GM21360 (cell line): ENCODE data around the gene FBXW5.
A peak's percentile ranks its signal among the peaks of the same experiment; 100 is the strongest.

Experiments used
- ATAC-seq: cut with Tn5 transposase; IDR thresholded peaks from one replicate; pipeline ENCODE4 v1.9.1; 2021; ENCODE audit warnings: mild to moderate bottlenecking, moderate library complexity; ENCODE audit not compliant: unreplicated experiment

The FBXW5 gene

DNA sequence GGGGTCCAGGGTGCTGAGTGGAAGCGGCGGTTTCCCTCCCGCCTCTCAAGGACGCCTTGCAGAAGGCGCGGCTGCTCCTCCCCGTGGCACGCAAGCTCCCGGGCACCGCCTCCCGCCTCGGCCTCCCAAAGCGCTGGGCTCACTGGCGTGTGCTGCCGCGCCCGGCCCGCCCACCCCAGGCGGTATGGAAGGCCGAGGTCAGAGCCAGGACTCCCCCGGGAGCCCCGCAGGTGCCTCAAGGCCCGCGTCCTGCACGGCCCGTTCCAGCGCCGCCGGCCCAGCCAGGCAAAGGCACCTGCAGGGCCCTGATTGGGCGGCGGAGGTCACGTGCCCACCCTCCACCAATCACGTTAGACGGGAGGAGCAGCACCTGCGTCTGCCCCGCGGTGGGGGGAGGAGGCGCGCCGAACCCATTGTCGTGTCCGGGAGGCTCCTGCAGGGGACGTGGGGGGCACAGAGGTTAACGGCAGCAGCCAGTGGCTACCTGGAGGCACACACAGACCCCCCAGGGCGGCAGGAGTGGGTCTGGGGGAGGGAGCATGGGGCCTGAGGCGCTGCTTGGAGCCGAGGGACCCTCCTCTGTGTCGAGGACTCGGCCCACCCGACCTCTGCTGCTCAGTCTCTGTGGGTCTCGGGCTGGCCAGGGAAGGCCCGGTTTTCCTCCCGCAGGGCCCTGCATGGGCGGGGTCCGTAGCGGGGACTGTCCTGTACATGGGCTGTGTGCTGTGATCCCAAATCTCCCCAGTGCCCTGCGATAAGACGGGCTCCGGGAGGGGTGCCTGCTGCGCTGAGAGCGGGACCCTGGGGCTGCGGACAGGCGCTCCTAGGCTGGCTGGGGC lies 5.5 kb upstream of the FBXW5 start:
- peak; percentile 73 for ATAC-seq

DNA sequence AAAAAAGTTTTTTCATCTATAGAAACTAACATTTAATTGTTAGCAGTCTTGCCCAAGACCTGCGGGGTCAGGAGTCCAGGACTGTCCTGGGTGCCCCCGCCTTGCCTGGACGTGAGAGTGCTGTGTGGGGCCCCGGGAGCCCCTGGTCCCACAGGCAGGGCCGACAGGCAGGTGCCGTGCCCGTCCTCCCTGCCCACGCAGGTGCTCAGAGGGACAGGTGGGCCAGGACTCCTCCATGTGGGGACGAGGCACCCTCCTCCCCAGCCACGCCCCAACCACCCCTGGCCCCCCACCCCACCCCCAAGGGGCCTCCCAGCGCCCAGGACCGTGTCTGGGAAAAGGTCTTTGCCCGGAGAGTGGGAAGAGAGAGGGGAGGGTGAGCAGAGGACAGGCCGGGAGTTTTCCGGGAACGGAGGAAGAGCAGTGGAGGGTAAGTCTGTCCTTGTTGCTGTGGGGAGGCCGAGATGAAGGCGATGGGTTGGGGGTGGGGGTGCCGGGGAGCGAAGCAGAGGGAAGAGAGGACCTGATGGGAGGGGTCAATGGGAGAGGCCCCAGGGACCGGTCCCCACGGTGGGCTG lies 4.8 kb upstream of the FBXW5 start:
- ATAC-seq: no peak

- ATAC-seq: no peak
These were observed 3.5 kb upstream of the FBXW5 start for GRCh38 chr9:136947955-136948510.

- no peak for ATAC-seq
These were observed 2.7 kb upstream of the FBXW5 start for GRCh38 chr9:136947028-136947891.

DNA sequence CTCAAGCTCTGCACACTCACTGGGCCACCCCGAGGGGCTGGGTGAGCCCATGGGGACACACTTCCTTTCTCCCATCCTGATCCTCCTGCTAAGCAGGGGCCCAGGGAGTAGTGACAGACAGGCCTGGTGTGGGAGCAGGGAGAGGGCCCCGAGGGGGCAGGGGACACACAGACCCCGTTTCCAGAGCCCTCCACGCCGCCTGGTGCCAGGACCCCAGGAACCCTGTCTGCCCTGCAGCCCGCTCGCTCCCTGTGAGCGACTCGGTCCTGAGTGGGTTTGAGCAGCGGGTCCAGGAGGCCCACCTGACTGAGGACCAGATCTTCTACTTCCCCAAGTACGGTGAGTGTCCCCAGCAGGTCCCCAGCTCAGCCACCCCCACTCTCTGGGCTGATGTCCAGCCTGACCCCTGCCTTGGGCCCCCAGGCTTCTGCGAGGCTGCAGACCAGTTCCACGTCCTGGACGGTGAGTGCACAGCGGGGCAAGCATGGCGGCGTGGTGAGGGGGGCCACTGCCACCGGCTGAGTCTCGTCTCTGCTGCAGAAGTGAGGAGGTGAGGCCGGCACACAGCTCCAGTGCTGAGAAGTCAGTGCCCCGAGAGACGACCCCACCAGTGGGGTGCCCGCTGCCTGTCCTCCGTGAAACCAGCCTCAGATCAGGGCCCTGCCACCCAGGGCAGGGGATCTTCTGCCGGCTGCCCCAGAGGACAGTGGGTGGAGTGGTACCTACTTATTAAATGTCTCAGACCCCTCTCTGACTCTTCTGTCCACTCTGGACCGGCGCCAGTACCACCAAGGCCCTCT lies 1.9 kb upstream of the FBXW5 start:
- no peak for ATAC-seq

DNA sequence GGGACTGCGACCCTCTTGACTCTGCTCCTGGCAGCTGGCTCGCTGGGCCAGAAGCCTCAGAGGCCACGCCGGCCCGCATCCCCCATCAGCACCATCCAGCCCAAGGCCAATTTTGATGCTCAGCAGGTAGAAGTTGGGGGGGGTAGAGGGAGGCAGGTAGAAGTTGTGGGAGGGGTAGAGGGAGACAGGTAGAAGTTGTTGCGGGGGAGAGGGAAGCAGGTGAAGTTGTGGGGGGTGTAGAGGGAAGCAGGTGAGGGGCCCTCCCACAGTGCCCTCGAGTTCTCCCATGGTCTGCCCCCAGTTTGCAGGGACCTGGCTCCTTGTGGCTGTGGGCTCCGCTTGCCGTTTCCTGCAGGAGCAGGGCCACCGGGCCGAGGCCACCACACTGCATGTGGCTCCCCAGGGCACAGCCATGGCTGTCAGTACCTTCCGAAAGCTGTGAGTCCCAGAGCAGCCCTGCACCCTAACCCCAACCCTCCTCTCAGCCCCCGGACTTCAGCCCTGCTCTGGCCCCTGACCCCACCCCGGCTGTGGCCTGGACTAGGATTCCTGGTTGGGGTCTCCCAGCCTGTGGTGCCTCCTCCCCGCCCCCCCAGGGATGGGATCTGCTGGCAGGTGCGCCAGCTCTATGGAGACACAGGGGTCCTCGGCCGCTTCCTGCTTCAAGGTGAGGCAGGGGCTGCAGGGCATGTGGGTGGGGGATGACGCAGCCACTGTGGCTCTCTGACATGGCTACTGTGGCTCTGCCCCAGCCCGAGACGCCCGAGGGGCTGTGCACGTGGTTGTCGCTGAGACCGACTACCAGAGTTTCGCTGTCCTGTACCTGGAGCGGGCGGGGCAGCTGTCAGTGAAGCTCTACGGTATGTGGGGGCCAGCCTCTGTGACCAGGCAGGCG lies 1.0 kb upstream of the FBXW5 start:
- no peak for ATAC-seq

- peak; percentile 42 for ATAC-seq
These were observed 373 bp downstream of the FBXW5 start for GRCh38 chr9:136944212-136944518.

- peak; percentile 10 for ATAC-seq
These were observed 987 bp downstream of the FBXW5 start for GRCh38 chr9:136943291-136944211.

- no peak for ATAC-seq
These were observed 1.7 kb downstream of the FBXW5 start for GRCh38 chr9:136942881-136943230.

DNA sequence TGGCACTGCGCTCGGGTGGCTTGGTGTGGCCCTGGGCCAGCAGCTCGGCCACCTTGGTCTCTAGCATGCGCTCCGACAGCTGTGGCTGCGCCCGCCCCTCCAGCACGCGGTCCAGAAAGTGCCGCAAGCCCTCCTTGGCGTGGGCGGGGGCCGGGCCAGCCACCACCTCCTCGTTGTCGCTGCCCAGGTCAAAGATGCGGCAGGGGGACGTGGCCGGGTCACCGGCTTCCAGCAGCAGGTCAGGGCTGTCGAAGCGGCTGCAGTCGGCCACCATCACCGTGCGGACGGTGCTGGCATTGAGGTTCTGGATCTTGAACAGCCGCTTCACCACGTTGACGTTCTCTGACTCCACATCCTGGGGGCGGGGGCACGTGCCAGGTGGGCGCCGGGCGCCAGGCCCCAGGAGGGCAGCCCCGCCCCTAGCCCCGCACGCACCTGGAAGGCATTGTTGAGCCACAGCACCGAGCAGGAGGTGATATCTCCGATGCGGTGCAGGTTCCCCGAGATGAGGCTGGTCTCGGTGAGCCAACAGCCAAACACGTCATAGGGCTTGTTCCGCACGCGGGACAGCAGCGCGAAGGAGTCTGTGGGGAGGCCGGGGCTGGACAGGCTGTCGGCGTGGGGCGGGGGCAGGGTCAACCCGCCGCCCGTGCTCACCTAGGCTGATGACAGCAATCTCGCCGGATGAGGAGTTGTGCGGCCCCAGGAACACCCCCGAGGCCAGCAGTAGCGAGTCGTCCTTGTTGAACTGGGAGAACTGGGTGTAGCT lies 2.2 kb downstream of the FBXW5 start:
- ATAC-seq: no peak

DNA sequence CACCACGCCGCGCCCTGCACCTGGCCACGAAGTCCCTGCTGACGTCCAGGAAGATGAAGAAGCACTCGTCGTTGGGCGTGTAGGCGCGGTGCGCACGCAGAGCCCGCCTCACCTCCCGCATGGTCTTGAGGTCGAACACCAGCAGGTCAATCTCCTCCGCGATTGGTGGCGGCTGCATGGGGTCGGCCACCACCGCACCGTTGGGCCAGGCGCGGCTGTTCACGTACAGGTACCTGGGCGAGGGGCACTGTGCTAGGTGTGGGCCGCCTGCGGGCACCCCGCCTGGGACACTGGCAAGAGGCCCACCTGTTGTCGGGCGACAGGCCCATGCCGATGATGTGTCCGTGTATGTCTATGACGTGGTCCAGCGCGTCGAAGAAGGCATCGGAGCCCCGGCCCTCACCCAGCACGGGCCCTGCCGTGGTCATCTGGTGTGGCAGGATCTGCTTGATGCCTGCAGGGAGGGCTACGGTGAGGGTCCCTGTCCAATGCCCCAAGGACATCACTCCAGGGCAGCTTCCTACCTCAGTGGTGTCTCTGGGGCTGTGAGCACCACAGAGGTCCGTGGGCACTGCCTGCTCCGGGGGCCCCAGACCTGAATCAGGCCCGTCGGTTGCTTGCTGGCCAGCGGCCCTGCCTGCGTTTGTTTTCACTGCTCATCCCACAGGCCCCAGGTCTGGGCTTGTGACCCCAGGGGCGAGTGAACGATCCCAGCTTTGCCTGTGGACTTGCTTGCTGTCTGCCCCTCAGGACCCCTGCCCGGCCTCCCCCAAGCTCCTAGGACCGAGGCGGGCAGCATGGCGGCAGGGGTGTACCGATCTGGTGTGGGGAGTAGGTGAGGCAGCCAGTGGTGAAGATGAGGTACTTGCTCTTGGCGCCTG lies 3.1 kb downstream of the FBXW5 start:
- no peak for ATAC-seq

- no peak for ATAC-seq
These were observed 3.9 kb downstream of the FBXW5 start for GRCh38 chr9:136940526-136941230.

- no peak for ATAC-seq
These were observed 4.5 kb downstream of the FBXW5 start for GRCh38 chr9:136939996-136940525.

DNA sequence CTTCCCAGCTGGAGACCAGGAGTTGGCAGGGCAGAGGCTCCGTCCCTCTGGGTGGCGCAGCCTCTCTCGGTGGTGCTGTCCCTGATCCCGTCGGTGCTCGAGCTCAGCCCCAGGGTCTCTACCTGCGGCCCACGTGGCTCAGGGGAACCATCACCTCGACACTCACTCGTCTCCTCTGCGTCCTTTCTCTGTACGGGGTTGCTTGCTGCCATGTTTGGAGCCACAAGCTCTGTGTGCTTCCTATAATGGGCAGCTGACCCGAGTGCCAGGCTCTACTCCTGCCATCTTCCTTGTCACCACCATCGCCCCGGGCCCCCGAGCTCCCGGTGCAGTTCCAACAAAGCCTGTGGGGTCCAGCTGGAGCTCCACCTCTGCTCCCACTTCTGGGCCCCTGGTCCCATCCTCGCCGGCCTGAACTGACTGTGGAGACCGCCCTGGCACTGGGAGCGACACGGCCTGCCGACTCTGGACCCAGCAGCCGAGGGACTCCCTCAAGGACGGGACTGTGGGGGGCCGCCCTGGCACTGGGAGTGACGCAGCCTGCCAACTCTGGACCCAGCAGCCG lies 5.0 kb downstream of the FBXW5 start:
- no peak for ATAC-seq

DNA sequence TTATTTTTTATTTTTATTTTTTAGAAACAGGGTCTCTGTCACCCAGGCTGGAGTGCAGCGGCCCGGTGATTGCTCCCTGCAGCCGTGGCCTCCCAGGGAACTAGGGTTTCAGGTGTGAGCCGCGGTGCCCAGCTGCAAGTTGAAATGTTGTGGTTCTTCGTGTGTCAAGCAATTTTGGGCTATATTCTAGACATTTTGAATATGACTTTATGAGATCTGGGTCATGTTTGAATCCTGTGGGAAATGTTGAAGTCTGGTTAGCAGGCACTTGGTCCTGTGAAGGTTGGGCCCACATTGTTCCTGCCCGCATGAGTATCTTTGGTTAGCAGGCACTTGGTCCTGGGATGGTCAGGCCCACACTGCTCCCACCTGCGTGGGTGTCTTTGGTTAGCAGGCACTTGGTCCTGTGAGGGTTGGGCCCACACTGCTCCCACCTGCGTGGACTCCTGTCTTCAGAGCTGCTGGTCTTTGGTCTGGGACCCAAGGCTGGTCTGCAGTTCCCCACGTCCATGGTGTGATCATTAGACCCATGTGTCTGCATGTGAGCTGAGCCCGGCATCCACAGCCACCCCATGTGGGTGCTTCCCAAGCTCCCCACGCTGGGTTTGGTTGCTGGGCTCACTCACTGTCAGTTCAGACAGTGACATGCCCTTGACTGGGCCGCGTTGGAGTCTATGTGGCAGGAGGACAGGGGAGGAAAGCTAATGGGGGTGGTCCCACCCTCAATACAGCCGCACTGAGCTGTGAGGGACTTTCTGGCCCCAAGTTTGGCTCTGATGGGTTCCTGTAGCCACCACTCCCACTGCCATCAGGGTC lies 7.1 kb downstream of the FBXW5 start:
- ATAC-seq: no peak
